IMR-90 (cell line): Measurements from ENCODE around the gene IL18R1. TPM values are rescaled to one million over a fixed set of nuclear protein-coding genes. Genes with fewer than 3 reads are reported as not detected.

Source experiments
- ATAC-seq: fragments of 200-7000 bp; cut with Tn5 transposase; 2 replicates; pipeline ENCODE4 v1.9.1; 2020; ENCODE audit warnings: low read depth, mild to moderate bottlenecking, moderate library complexity
- BruUV-seq: library from RNA; stranded (reverse); fragments of 400-500 nt; replicated peaks from 2 replicates; lab custom pipeline; 2021; lab: Mats Ljungman, UMichigan
- CTCF ChIA-PET: fragments of 300-600 bp; formaldehyde crosslinking; extraction: SDS; loops from one replicate; lab custom pipeline; 2021; ENCODE audit warnings: antibody characterized with exemption; lab: Yijun Ruan, JAX
- POLR2A ChIA-PET: fragments of 300-600 bp; sonication (Branson Sonifier 250); formaldehyde crosslinking; loops from one replicate; lab custom pipeline; 2022; ENCODE audit warnings: antibody characterized with exemption; ENCODE audit not compliant: unreplicated experiment; lab: Charles Lee
- DNase-seq: peaks from one replicate; pipeline ENCODE4 v3.0.0; 2013
- H2AFZ ChIP-seq: replicated peaks from 2 replicates; pipeline ENCODE3; 2013; ENCODE audit warnings: low read length, mild to moderate bottlenecking; ENCODE audit not compliant: poor library complexity
- H2AK5ac ChIP-seq: 2 replicates; pipeline ENCODE4 v1.6.1; 2013; ENCODE audit warnings: low read depth, low read length, inconsistent platforms
- H2AK9ac ChIP-seq: replicated peaks from 2 replicates; pipeline ENCODE3; 2013; ENCODE audit warnings: mild to moderate bottlenecking, low read depth, low read length, moderate library complexity; ENCODE audit not compliant: poor library complexity
- H2BK120ac ChIP-seq: 2 replicates; pipeline ENCODE4 v1.6.1; 2013; ENCODE audit warnings: low read depth, low read length, inconsistent platforms
- H2BK15ac ChIP-seq: 3 replicates; pipeline ENCODE4 v1.6.1; 2013; ENCODE audit warnings: low read depth, low read length, inconsistent platforms
- H2BK20ac ChIP-seq: 2 replicates; pipeline ENCODE4 v1.6.1; 2013; ENCODE audit warnings: low read depth, mild to moderate bottlenecking, inconsistent platforms, low read length, moderate library complexity
- H2BK5ac ChIP-seq: 2 replicates; pipeline ENCODE4 v1.6.1; 2013; ENCODE audit warnings: mild to moderate bottlenecking, low read depth, low read length, inconsistent platforms; ENCODE audit not compliant: poor library complexity, severe bottlenecking
- H3K14ac ChIP-seq: replicated peaks from 2 replicates; pipeline ENCODE4 v1.6.1; 2013; ENCODE audit warnings: low read depth, low read length, inconsistent platforms
- H3K18ac ChIP-seq: 2 replicates; pipeline ENCODE4 v1.6.1; 2013; ENCODE audit warnings: low read depth, low read length, control low read depth
- H3K23ac ChIP-seq: 2 replicates; pipeline ENCODE4 v1.6.1; 2013; ENCODE audit warnings: low read depth, low read length, inconsistent platforms
- H3K27ac ChIP-seq: 2 replicates; pipeline ENCODE4 v1.5.1; 2013; ENCODE audit warnings: mild to moderate bottlenecking, control low read depth, low read length; ENCODE audit not compliant: insufficient read depth
- H3K27me3 ChIP-seq: 2 replicates; pipeline ENCODE4 v1.6.1; 2013; ENCODE audit warnings: low read length; ENCODE audit not compliant: control insufficient read depth, insufficient read depth
- H3K36me3 ChIP-seq: 2 replicates; pipeline ENCODE4 v1.6.1; 2013; ENCODE audit warnings: low read length, mixed read lengths; ENCODE audit not compliant: control insufficient read depth, insufficient read depth
- H3K4ac ChIP-seq: 2 replicates; pipeline ENCODE4 v1.6.1; 2013; ENCODE audit warnings: low read depth, low read length, inconsistent platforms
- H3K4me1 ChIP-seq: 2 replicates; pipeline ENCODE4 v1.6.1; 2013; ENCODE audit warnings: low read length, mixed read lengths; ENCODE audit not compliant: control insufficient read depth, insufficient read depth
- H3K4me2 ChIP-seq: 2 replicates; pipeline ENCODE4 v1.6.1; 2013; ENCODE audit warnings: low read depth, mild to moderate bottlenecking, control low read depth, low read length, moderate library complexity
- H3K4me3 ChIP-seq: 2 replicates; pipeline ENCODE4 v1.5.1; 2013; ENCODE audit warnings: low read depth, mild to moderate bottlenecking, control low read depth, low read length, moderate library complexity; ENCODE audit not compliant: insufficient read depth
- H3K56ac ChIP-seq: 2 replicates; pipeline ENCODE4 v1.6.1; 2013; ENCODE audit warnings: low read length, inconsistent platforms; ENCODE audit not compliant: insufficient read depth; ENCODE audit errors: extremely low read depth
- H3K79me1 ChIP-seq, 2 experiments: 2 replicates each; pipeline ENCODE4 v1.6.1; 2013; ENCODE audit warnings: low read length in 2 of 2, inconsistent platforms in 1 of 2, low read depth in 1 of 2
- H3K9ac ChIP-seq: 2 replicates; pipeline ENCODE4 v1.6.1; 2013; ENCODE audit warnings: low read depth, low read length, control low read depth
- H3K9me1 ChIP-seq: 2 replicates; pipeline ENCODE4 v1.6.1; 2013; ENCODE audit warnings: low read length, inconsistent platforms; ENCODE audit not compliant: insufficient read depth
- H3K9me3 ChIP-seq: 2 replicates; pipeline ENCODE4 v1.6.1; 2013; ENCODE audit warnings: low read length; ENCODE audit not compliant: control insufficient read depth, insufficient read depth
- H4K20me1 ChIP-seq: 2 replicates; pipeline ENCODE4 v1.6.1; 2013; ENCODE audit warnings: low read length, inconsistent platforms; ENCODE audit not compliant: insufficient read depth
- H4K5ac ChIP-seq: 2 replicates; pipeline ENCODE4 v1.6.1; 2013; ENCODE audit warnings: mild to moderate bottlenecking, low read depth, low read length, control low read depth
- H4K8ac ChIP-seq, 2 experiments: 2 replicates each; pipeline ENCODE4 v1.6.1; 2013; ENCODE audit warnings: low read depth in 2 of 2, low read length in 2 of 2, control low read depth in 1 of 2, inconsistent platforms in 1 of 2
- H4K91ac ChIP-seq: 2 replicates; pipeline ENCODE4 v1.6.1; 2013; ENCODE audit warnings: low read depth, low read length, inconsistent platforms; ENCODE audit not compliant: insufficient read depth
- BHLHE40 ChIP-seq: fragments of 150-350 bp; IDR thresholded peaks from 2 replicates; pipeline ENCODE4 v1.6.1; 2016; ENCODE audit warnings: mild to moderate bottlenecking, low read depth, low read length
- CEBPB ChIP-seq: IDR thresholded peaks from 2 replicates; pipeline ENCODE4 v1.6.1; 2012; ENCODE audit warnings: low read depth, low read length, improper control_type of control experiment
- CHD1 ChIP-seq: IDR thresholded peaks from 2 replicates; pipeline ENCODE4 v1.6.1; 2012; ENCODE audit warnings: low read depth, low read length, improper control_type of control experiment
- CTCF ChIP-seq: conservative IDR thresholded peaks from 2 replicates; pipeline ENCODE4 v1.5.1; 2012; ENCODE audit warnings: mild to moderate bottlenecking, low read depth, low read length, improper control_type of control experiment
- ELK1 ChIP-seq: fragments of 150-350 bp; IDR thresholded peaks from 2 replicates; pipeline ENCODE4 v1.6.1; 2016; ENCODE audit warnings: low read depth, mild to moderate bottlenecking, low read length, moderate library complexity, borderline replicate concordance
- FOS ChIP-seq: fragments of 150-350 bp; IDR thresholded peaks from 2 replicates; pipeline ENCODE4 v1.6.1; 2016; ENCODE audit warnings: low read depth, low read length
- MAFK ChIP-seq: IDR thresholded peaks from 2 replicates; pipeline ENCODE4 v1.6.1; 2012; ENCODE audit warnings: low read depth, low read length, improper control_type of control experiment
- MAZ ChIP-seq: IDR thresholded peaks from 2 replicates; pipeline ENCODE4 v1.6.1; 2012; ENCODE audit warnings: low read depth, mild to moderate bottlenecking, low read length, improper control_type of control experiment, moderate library complexity, borderline replicate concordance
- MXI1 ChIP-seq: IDR thresholded peaks from 2 replicates; pipeline ENCODE4 v1.6.1; 2012; ENCODE audit warnings: low read depth, mild to moderate bottlenecking, low read length, moderate library complexity, borderline replicate concordance
- NFE2L2 ChIP-seq: fragments of 150-350 bp; IDR thresholded peaks from 2 replicates; pipeline ENCODE4 v1.6.1; 2016; ENCODE audit warnings: low read depth, mild to moderate bottlenecking, low read length
- POLR2A ChIP-seq: IDR thresholded peaks from 2 replicates; pipeline ENCODE4 v1.6.1; 2012; ENCODE audit warnings: mild to moderate bottlenecking, low read depth, low read length
- RAD21 ChIP-seq: IDR thresholded peaks from 2 replicates; pipeline ENCODE4 v1.6.1; 2012; ENCODE audit warnings: low read length, improper control_type of control experiment
- RCOR1 ChIP-seq: IDR thresholded peaks from 2 replicates; pipeline ENCODE4 v1.6.1; 2012; ENCODE audit warnings: mild to moderate bottlenecking, low read length, improper control_type of control experiment; ENCODE audit not compliant: insufficient replicate concordance
- RFX5 ChIP-seq: IDR thresholded peaks from 2 replicates; pipeline ENCODE4 v1.8.0; 2012; ENCODE audit warnings: low read depth, mild to moderate bottlenecking, low read length, moderate library complexity
- SMC3 ChIP-seq: fragments of 150-350 bp; IDR thresholded peaks from 2 replicates; pipeline ENCODE4 v1.6.1; 2016; ENCODE audit warnings: low read depth, mild to moderate bottlenecking, antibody characterized with exemption, low read length, moderate library complexity
- USF2 ChIP-seq: fragments of 150-350 bp; IDR thresholded peaks from 2 replicates; pipeline ENCODE4 v1.6.1; 2017; ENCODE audit warnings: mild to moderate bottlenecking, antibody characterized with exemption, low read length, low read depth
- WGBS, 2 experiments: methylation state at CpG; one replicate each; pipeline versions ENCODE4 v1.1.5 to v1.1.7; 2013; ENCODE audit warnings: missing lambda C conversion rate in 2 of 2; ENCODE audit not compliant: insufficient read length in 1 of 2; ENCODE audit errors: extremely low coverage in 2 of 2; 5-methylcytosine and 5-hydroxymethylcytosine counted together
- dilution Hi-C: fragments of 300-500 bp; cut with HindIII; formaldehyde crosslinking; loops from one replicate; pipeline ENCODE4 v1.14.3; 2018; ENCODE audit warnings: low sequenced_read_pairs; ENCODE audit not compliant: unreplicated experiment
- in situ Hi-C: fragments of 300-500 bp; cut with MboI; formaldehyde crosslinking; loops from 3 replicates; pipeline ENCODE4 v1.14.3; 2019; ENCODE audit warnings: low sequenced_read_pairs, inconsistent platforms, mixed read lengths
- intact Hi-C: fragments of 100-400 bp; cut with micrococcal nuclease; formaldehyde crosslinking; loops from 2 replicates; pipeline ENCODE4 v1.10.0; 2022
- polyA plus RNA-seq, 3 experiments: library from polyadenylated mRNA; depleted of rRNA; stranded (reverse); fragments of >200 nt; gene quantifications; 2 replicates each; pipeline ENCODE4 v1.2.3, GENCODE V29; 2012; ENCODE audit warnings: low replicate concordance in 1 of 3
- total RNA-seq: library from RNA; depleted of rRNA; stranded (reverse); fragments of >200 nt; gene quantifications from 2 replicates; pipeline ENCODE4 v1.2.3, GENCODE V29; 2012

Gene IL18R1
- total and polyA plus RNA-seq, 2 of the 4 experiments (the other 2 are of a cell fraction) = 0.18 to 0.24 TPM

- no peaks in the 10 kb centered on the region for H3K9me3 ChIP-seq
- ChIA-PET CTCF (interaction anchor here (0.6 to 1.4 kb wide), 6 partner anchors 14 to 561 kb away, joined by 3 to 4 read pairs (median 4); no protein-coding TSS in a partner anchor), POLR2A (no interaction called here)
- in situ Hi-C loops = loop anchor here (5.0 to 10.0 kb wide), 4 partner anchors 202 to 559 kb away; no protein-coding TSS in a partner anchor
- H4K20me1 ChIP-seq = no peaks in the 10 kb centered on the region
- no peak for ATAC-seq
- no peak overlapping the region for H3K9ac ChIP-seq
- no peak overlapping the region for H3K14ac ChIP-seq
- intact Hi-C loops = no loop called here
- no peak overlapping the region for H4K5ac ChIP-seq
- no CpG with 5 or more reads among the region's 3 CpGs for WGBS, 2 experiments
- H2AK9ac ChIP-seq = no peak overlapping the region
- no peak overlapping the region for H3K4ac ChIP-seq
- no peak overlapping the region for H3K27ac ChIP-seq
- H3K4me1 ChIP-seq = no peaks in the 10 kb centered on the region
- dilution Hi-C loops = no loop called here
- no peaks in the 10 kb centered on the region for H3K36me3 ChIP-seq
- TF ChIP-seq RFX5 (no peak), ELK1 (no peak), CTCF (no peak), POLR2A (no peak), BHLHE40 (no peak), NFE2L2 (no peak), RAD21 (no peak), SMC3 (no peak), FOS (no peak), RCOR1 (no peak), MAZ (no peak), MAFK (no peak), CHD1 (no peak), USF2 (no peak), CEBPB (no peak), MXI1 (no peak)
- H3K27me3 ChIP-seq = peaks cover 3% of the 10 kb centered on the region; the same call in 1 of the 2 replicates
- no peak overlapping the region for H3K18ac ChIP-seq
- H3K56ac ChIP-seq = no peak overlapping the region
- no peaks in the 10 kb centered on the region for H3K79me1 ChIP-seq
- no peak overlapping the region for H4K91ac ChIP-seq
- H2BK15ac ChIP-seq = no peak overlapping the region
- no peaks in the 10 kb centered on the region for H3K9me1 ChIP-seq
- no peak for DNase-seq
- no TSS peak for BruUV-seq
- H3K4me2 ChIP-seq = no peak overlapping the region
- H3K23ac ChIP-seq = no peak overlapping the region
- H4K8ac ChIP-seq = no peak overlapping the region
- H3K4me3 ChIP-seq = no peak overlapping the region
- no peak overlapping the region for H2AK5ac ChIP-seq
- H2AFZ ChIP-seq = no peak overlapping the region
- no peak overlapping the region for H2BK5ac ChIP-seq
- no peak overlapping the region for H2BK120ac ChIP-seq
- H2BK20ac ChIP-seq = no peak overlapping the region
These were observed 88.6 kb downstream of the IL18R1 start for GRCh38 chr2:102444233-102444632.
